Adrenal gland (tissue), 12 donors: ENCODE results near the gene PARD3B. TPM values are rescaled to one million over a fixed set of nuclear protein-coding genes. Genes with fewer than 3 reads are reported as not detected.

Experiments
- DNase-seq, 7 donors: peaks; one replicate each; pipeline ENCODE4 v3.0.0-alpha.2; 2019 to 2020
- H3K27ac ChIP-seq, 5 donors: fragments of 200-600 bp; sonication (generic) in 4 of 5; 1 replicate in 3 of 5; 2 replicates in 2 of 5; pipeline versions ENCODE4 v1.5.1 to v1.8.0; 2016 to 2020; ENCODE audit warnings: mild to moderate bottlenecking in 1 of 5
- H3K27me3 ChIP-seq: fragments of 200-600 bp; 2 replicates; pipeline ENCODE4 v1.8.0; 2021
- H3K36me3 ChIP-seq, 2 donors: fragments of 200-600 bp; replicated peaks in 1 of 2; 1 replicate in 1 of 2; 2 replicates in 1 of 2; pipeline versions ENCODE4 v1.5.1 to v1.8.0; 2018 to 2022
- H3K4me1 ChIP-seq, 2 donors: fragments of 200-600 bp; replicated peaks in 1 of 2; 1 replicate in 1 of 2; 2 replicates in 1 of 2; pipeline versions ENCODE4 v1.5.1 to v1.8.0; 2018 to 2021
- H3K4me3 ChIP-seq, 4 donors: fragments of 200-600 bp; sonication (generic) in 3 of 4; one replicate each; pipeline ENCODE4 v1.5.1; 2016 to 2018
- H3K9me3 ChIP-seq, 3 donors: fragments of 200-600 bp; sonication (generic) in 1 of 3; replicated peaks in 1 of 3; 1 replicate in 2 of 3; 2 replicates in 1 of 3; pipeline versions ENCODE4 v1.5.1 to v1.8.0; 2016 to 2021
- CTCF ChIP-seq, 6 experiments: fragments of 450-650 bp in 4 of 6; fragments of 200-600 bp in 2 of 6; sonication (generic) in 1 of 6; IDR thresholded peaks; 1 replicate in 5 of 6; 2 replicates in 1 of 6; pipeline versions ENCODE4 v1.5.1 to v1.8.0; 2016 to 2021; ENCODE audit warnings: antibody characterized with exemption in 6 of 6, mild to moderate bottlenecking in 2 of 6, moderate library complexity in 1 of 6
- POLR2A ChIP-seq, 2 donors: fragments of 450-650 bp; IDR thresholded peaks; one replicate each; pipeline ENCODE4 v1.6.1; 2017; ENCODE audit warnings: antibody characterized with exemption in 2 of 2, mild to moderate bottlenecking in 2 of 2, moderate library complexity in 1 of 2
- WGBS, 4 donors: extraction: QIAGEN DNeasy Blood & Tissue Kit in 2 of 4; methylation state at CpG; one replicate each; pipeline versions ENCODE4 v1.1.5 to v1.1.7; 2013 to 2017; 5-methylcytosine and 5-hydroxymethylcytosine counted together
- intact Hi-C, 2 donors: fragments of 100-400 bp; cut with DNase I; formaldehyde crosslinking; loops; one replicate each; pipeline versions ENCODE4 v1.14.1 to v1.15.0; 2022 to 2023
- polyA plus RNA-seq, 3 donors: library from polyadenylated mRNA; stranded (reverse); fragments of 200-250 nt in 2 of 3; fragments of 350-450 nt in 1 of 3; fragmentation: Illumina TruSeq in 1 of 3; extraction: RNeasy Lipid Tissue Mini Kit (QIAGEN cat#74804) in 1 of 3; gene quantifications; one replicate each; pipeline ENCODE4 v1.2.3, GENCODE V29; 2013 to 2014
- total RNA-seq, 9 donors: library from RNA; depleted of rRNA in 4 of 9; stranded (reverse); fragments of >200 nt in 4 of 9; fragments of 120-200 nt in 1 of 9; fragmentation: NEBNext Ultra II Directional in 1 of 9; extraction: Animal tissue kit (Norgen Biotek cat#: 25700) in 1 of 9; gene quantifications; one replicate each; pipeline versions ENCODE4 v1.1.0 to v1.2.4, GENCODE V29; 2013 to 2023
- donor health status: healthy with polysubstance abuse.
- donor health status: Bipolar disorder and iron deficiency.
- donor health status: DM: yes; HTN: yes; CAD: no.
- donor health status: DM: no; HTN: no; CAD: no.
- donor health status: DM: no; HTN: no; CAD: no.
- donor health status: DM: yes; HTN: yes; CAD: no.

PARD3B gene
- total and polyA plus RNA-seq, 12 donors, result 1.9 to 20.4 (median 9.5) TPM

- 90 to 92% (median 91%) methylated on average over 7 of the region's 7 CpGs for WGBS, 4 donors
- no peaks in the 10 kb centered on the region for H3K36me3 ChIP-seq
- intact Hi-C loops, result no loop called here
- TF ChIP-seq POLR2A (IDR thresholded peaks at IDR 0.05), result no peak
- TF ChIP-seq CTCF (IDR thresholded peaks at IDR 0.05), result no peak
- no peaks in the 10 kb centered on the region for H3K4me1 ChIP-seq
- H3K27ac ChIP-seq, result no peak overlapping the region
- no peaks in the 10 kb centered on the region for H3K9me3 ChIP-seq
- H3K27me3 ChIP-seq, result no peaks in the 10 kb centered on the region
- H3K4me3 ChIP-seq, result no peak overlapping the region
- DNase-seq, result no peak
Observed at GRCh38 chr2:204586444-204587180, 41.3 kb downstream of the PARD3B start.

GRCh38 chr2:204590063-204590462 is 44.8 kb downstream of the PARD3B start:
- Histone ChIP-seq H3K27me3 (no peaks in the 10 kb centered on the region), H3K4me1 (no peaks in the 10 kb centered on the region), H3K9me3 (no peaks in the 10 kb centered on the region), H3K4me3 (no peak overlapping the region), H3K36me3 (no peaks in the 10 kb centered on the region), H3K27ac (no peak overlapping the region)
- no peak for DNase-seq
- 88 to 91% (median 88%) methylated on average over 3 of the region's 3 CpGs for WGBS, 4 donors
- TF ChIP-seq POLR2A (IDR thresholded peaks at IDR 0.05) (no peak), CTCF (IDR thresholded peaks at IDR 0.05) (no peak)
- intact Hi-C loops, result no loop called here

- intact Hi-C loops, result no loop called here
- Histone ChIP-seq H3K9me3 (no peaks in the 10 kb centered on the region), H3K27ac (no peak overlapping the region), H3K27me3 (no peaks in the 10 kb centered on the region), H3K36me3 (no peaks in the 10 kb centered on the region), H3K4me3 (no peak overlapping the region), H3K4me1 (no peaks in the 10 kb centered on the region)
- TF ChIP-seq CTCF (IDR thresholded peaks at IDR 0.05) (no peak), POLR2A (IDR thresholded peaks at IDR 0.05) (no peak)
- WGBS, 4 donors, result 70 to 94% (median 82%) methylated on average over 1 of the region's 1 CpG
- DNase-seq, result no peak
Observed at GRCh38 chr2:204591225-204591624, 46.0 kb downstream of the PARD3B start.

GRCh38 chr2:204604061-204604460 is 58.8 kb downstream of the PARD3B start:
- no peaks in the 10 kb centered on the region for H3K27me3 ChIP-seq
- H3K27ac ChIP-seq, result no peak overlapping the region
- TF ChIP-seq POLR2A (IDR thresholded peaks at IDR 0.05) (no peak), CTCF (IDR thresholded peaks at IDR 0.05) (no peak)
- H3K4me3 ChIP-seq, result no peak overlapping the region
- H3K9me3 ChIP-seq, result no peaks in the 10 kb centered on the region
- intact Hi-C loops, result no loop called here
- H3K36me3 ChIP-seq, result no peaks in the 10 kb centered on the region
- H3K4me1 ChIP-seq, result peaks cover 0 to 4% of the 10 kb centered on the region in 2 donors
- WGBS, 4 donors, result 33 to 50% (median 36%) methylated on average over 2 of the region's 2 CpGs
- DNase-seq, result no peak
